ENCODE data around the gene NEMP1. TPM values are rescaled to one million over a fixed set of nuclear protein-coding genes. Genes with fewer than 3 reads are reported as not detected.
A peak's percentile ranks its signal among the peaks of the same experiment; 100 is the strongest.
"Not testable (repeated sequence)": the region's sequence is repeated elsewhere in the genome, so short reads cannot be mapped to it uniquely, and the experiment has no call there.

Gene NEMP1
- total RNA-seq, 2 experiments from 2014 or later: 76.1 to 80.6 TPM

GRCh38 chr12:57080855-57081254 lies 2.3 kb upstream of the NEMP1 start:
- Mint-ChIP-seq H3K9me3 (no peaks in the 10 kb centered on the region), H3K27me3 (no peaks in the 10 kb centered on the region), H3K4me1 (ENCODE audit: low read depth) (peaks cover 38% of the 10 kb centered on the region), H3K4me3 (no peak overlapping the region), H3K27ac (peak overlapping the region; percentile 76), H3K36me3 (ENCODE audit: low read depth) (peaks cover 31% of the 10 kb centered on the region)
- intact Hi-C loops (cut with micrococcal nuclease): no loop called here
- DNase-seq (no peak), ATAC-seq (no peak)
- POLR2A ChIA-PET: interaction anchor here (1.1 to 6.2 kb wide), 3 partner anchors 10 to 30 kb away, joined by 5 to 104 read pairs (median 60); partner anchors contain the start of genes NAB2 and STAT6
- CTCF ChIA-PET: interaction anchor here (1.2 to 4.6 kb wide), 4 partner anchors 11 to 31 kb away, joined by 4 to 43 read pairs (median 27); partner anchors contain the start of gene STAT6
- TF ChIP-seq, protein P1, sequence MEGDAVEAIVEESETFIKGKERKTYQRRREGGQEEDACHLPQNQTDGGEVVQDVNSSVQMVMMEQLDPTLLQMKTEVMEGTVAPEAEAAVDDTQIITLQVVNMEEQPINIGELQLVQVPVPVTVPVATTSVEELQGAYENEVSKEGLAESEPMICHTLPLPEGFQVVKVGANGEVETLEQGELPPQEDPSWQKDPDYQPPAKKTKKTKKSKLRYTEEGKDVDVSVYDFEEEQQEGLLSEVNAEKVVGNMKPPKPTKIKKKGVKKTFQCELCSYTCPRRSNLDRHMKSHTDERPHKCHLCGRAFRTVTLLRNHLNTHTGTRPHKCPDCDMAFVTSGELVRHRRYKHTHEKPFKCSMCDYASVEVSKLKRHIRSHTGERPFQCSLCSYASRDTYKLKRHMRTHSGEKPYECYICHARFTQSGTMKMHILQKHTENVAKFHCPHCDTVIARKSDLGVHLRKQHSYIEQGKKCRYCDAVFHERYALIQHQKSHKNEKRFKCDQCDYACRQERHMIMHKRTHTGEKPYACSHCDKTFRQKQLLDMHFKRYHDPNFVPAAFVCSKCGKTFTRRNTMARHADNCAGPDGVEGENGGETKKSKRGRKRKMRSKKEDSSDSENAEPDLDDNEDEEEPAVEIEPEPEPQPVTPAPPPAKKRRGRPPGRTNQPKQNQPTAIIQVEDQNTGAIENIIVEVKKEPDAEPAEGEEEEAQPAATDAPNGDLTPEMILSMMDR (IDR thresholded peaks at IDR 0.05): no peak

DNA sequence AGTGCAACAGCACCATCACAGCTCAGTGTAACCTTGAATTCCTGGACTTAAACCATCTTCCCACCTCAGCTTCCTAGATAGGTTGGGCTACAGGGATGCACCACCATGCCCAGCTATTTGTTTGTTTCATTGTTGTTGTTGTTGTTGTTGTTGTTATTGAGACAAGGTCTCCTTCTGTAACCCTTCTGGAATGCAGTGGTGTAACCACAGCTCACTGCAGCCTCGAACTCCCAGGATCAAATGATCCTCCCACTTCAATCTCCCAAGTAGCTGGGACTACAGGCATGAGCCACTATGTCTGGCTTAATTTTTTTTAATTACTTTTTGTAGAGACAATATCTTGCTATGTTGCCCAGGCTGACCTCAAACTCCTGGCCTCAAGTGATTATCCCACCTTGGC lies 1.2 kb upstream of the NEMP1 start:
- Mint-ChIP-seq H3K9me3 (no peaks in the 10 kb centered on the region), H3K27me3 (no peaks in the 10 kb centered on the region), H3K4me1 (ENCODE audit: low read depth) (peaks cover 29% of the 10 kb centered on the region), H3K4me3 (peak overlapping the region; percentile 100), H3K36me3 (ENCODE audit: low read depth) (peaks cover 28% of the 10 kb centered on the region), H3K27ac (peak overlapping the region; percentile 95)
- TF ChIP-seq, protein P1 (IDR thresholded peaks at IDR 0.05): no peak
- intact Hi-C loops (cut with micrococcal nuclease): loop anchor here (1.0 kb wide), 1 partner anchor 8 kb away; no protein-coding TSS in a partner anchor
- DNase-seq (no peak), ATAC-seq (no peak)
- POLR2A ChIA-PET: interaction anchor here (0.9 to 6.2 kb wide), 15 partner anchors 9 to 445 kb away, joined by 3 to 104 read pairs (median 5); partner anchors contain the start of genes NAB2, NACA and STAT6
- CTCF ChIA-PET: interaction anchor here (1.1 to 4.6 kb wide), 10 partner anchors 10 to 79 kb away, joined by 3 to 43 read pairs (median 6); partner anchors contain the start of gene STAT6

- ChIA-PET POLR2A (interaction anchor here (0.9 to 9.6 kb wide), 4 partner anchors 11 to 43 kb away, joined by 3 to 155 read pairs (median 3); partner anchors contain the start of genes NAB2 and STAT6), CTCF (interaction anchor here (0.6 to 9.0 kb wide), 9 partner anchors 9 to 140 kb away, joined by 3 to 193 read pairs (median 5); partner anchors contain the start of genes NAB2 and STAT6)
- Mint-ChIP-seq H3K36me3 (ENCODE audit: low read depth) (peaks cover 66% of the 10 kb centered on the region), H3K4me1 (ENCODE audit: low read depth) (peaks cover 45% of the 10 kb centered on the region)
- ATAC-seq; H3K27ac Mint-ChIP-seq; DNase-seq; H3K4me3 Mint-ChIP-seq; intact Hi-C loops (cut with micrococcal nuclease); H3K27me3 Mint-ChIP-seq; H3K9me3 Mint-ChIP-seq: not testable (repeated sequence)
Observed at GRCh38 chr12:57073566-57074450, 4.8 kb downstream of the NEMP1 start.

GRCh38 chr12:57072661-57073060 lies 5.9 kb downstream of the NEMP1 start:
- peak overlapping the region; percentile 52 for H3K27ac Mint-ChIP-seq
- H3K36me3 Mint-ChIP-seq (ENCODE audit: low read depth): peaks cover 68% of the 10 kb centered on the region
- H3K9me3 Mint-ChIP-seq: no peaks in the 10 kb centered on the region
- peaks cover 52% of the 10 kb centered on the region for H3K4me1 Mint-ChIP-seq (ENCODE audit: low read depth)
- ChIA-PET CTCF (interaction anchor here (0.8 to 9.0 kb wide), 9 partner anchors 10 to 323 kb away, joined by 3 to 193 read pairs (median 3); partner anchors contain the start of genes NAB2 and STAT6), POLR2A (interaction anchor here (9.6 kb wide), 1 partner anchor 19 kb away, joined by 155 read pairs; the partner anchor contains the start of gene NAB2)
- TF ChIP-seq, protein P1 (IDR thresholded peaks at IDR 0.05): no peak
- DNase-seq (no peak), ATAC-seq (no peak)
- intact Hi-C loops (cut with micrococcal nuclease): no loop called here
- no peak overlapping the region for H3K4me3 Mint-ChIP-seq
- no peaks in the 10 kb centered on the region for H3K27me3 Mint-ChIP-seq

- Mint-ChIP-seq H3K9me3 (peaks cover 4% of the 10 kb centered on the region), H3K27me3 (no peaks in the 10 kb centered on the region), H3K4me3 (peak overlapping the region; percentile 62), H3K27ac (peak overlapping the region; percentile 90), H3K4me1 (ENCODE audit: low read depth) (peaks cover 71% of the 10 kb centered on the region), H3K36me3 (ENCODE audit: low read depth) (peaks cover 73% of the 10 kb centered on the region)
- ChIA-PET POLR2A (interaction anchor here (0.6 to 9.6 kb wide), 10 partner anchors 9 to 344 kb away, joined by 3 to 155 read pairs (median 4); partner anchors contain the start of genes NAB2, NACA, NEMP1 and STAT6), CTCF (interaction anchor here (0.6 to 9.0 kb wide), 29 partner anchors 9 to 173 kb away, joined by 3 to 193 read pairs (median 5); partner anchors contain the start of genes NAB2, NEMP1 and STAT6)
- DNase-seq (peak; percentile 79), ATAC-seq (peak; percentile 90)
- TF ChIP-seq, protein P1 (IDR thresholded peaks at IDR 0.05): peak; percentile 86
- intact Hi-C loops (cut with micrococcal nuclease): loop anchor here (1.0 to 10.0 kb wide), 2 partner anchors 24 to 385 kb away; partner anchors contain the start of gene PTGES3
Observed at GRCh38 chr12:57069523-57069922, 9.1 kb downstream of the NEMP1 start.
